ENCODE results near the gene ANTXR1.

- TF ChIP-seq CTCF (conservative IDR thresholded peaks at IDR 0.05; ENCODE audit: low read length) = no peak
- no peak for TF ChIP-seq EZH2phosphoT487 (IDR thresholded peaks at IDR 0.05; ENCODE audit: borderline replicate concordance)
These were observed 77.0 kb downstream of the ANTXR1 start for GRCh38 chr2:69089998-69090397.
